HepG2 (cell line): ENCODE results near the gene PWP1. TPM values are rescaled to one million over a fixed set of nuclear protein-coding genes. Genes with fewer than 3 reads are reported as not detected.

Experiments used
- ATAC-seq: fragments of 200-7000 bp; cut with Tn5 transposase; 3 replicates; pipeline ENCODE4 v1.9.1; 2020; ENCODE audit warnings: mild to moderate bottlenecking, moderate library complexity
- BruUV-seq: library from RNA; stranded (reverse); fragments of 400-500 nt; replicated peaks from 2 replicates; lab custom pipeline; 2021; lab: Mats Ljungman, UMichigan
- CTCF ChIA-PET: fragments of 300-600 bp; formaldehyde crosslinking; extraction: SDS; loops from one replicate; lab custom pipeline; 2021; ENCODE audit warnings: low total read pairs, inconsistent platforms, low intra/inter-chr PET ratio; lab: Yijun Ruan, JAX
- POLR2A ChIA-PET: fragments of 350-600 bp; sonication (Branson Sonifier 250); formaldehyde crosslinking; loops from one replicate; lab custom pipeline; 2020; ENCODE audit warnings: antibody characterized with exemption, inconsistent platforms; lab: Yijun Ruan, JAX
- DNase-seq: peaks from one replicate; pipeline ENCODE4 v3.0.0-alpha.2; 2015; ENCODE audit warnings: low spot score
- FAIRE-seq: peaks from 3 replicates; lab custom pipeline; 2011; peaks lifted over from hg19 to GRCh38; lab: Jason Lieb, UNC
- H2AFZ ChIP-seq: one replicate; pipeline ENCODE4 v1.6.1; 2011; ENCODE audit warnings: low read length, inconsistent platforms
- H3K27ac ChIP-seq: fragments of 300-600 bp; 3 replicates; pipeline ENCODE4 v1.8.0; 2011; ENCODE audit warnings: mixed run types, mild to moderate bottlenecking, mixed read lengths, low read length, inconsistent platforms; ENCODE audit not compliant: insufficient read depth; ENCODE audit errors: extremely low read length
- H3K27me3 ChIP-seq, 2 experiments: fragments of 200-600 bp in 1 of 2; 2 replicates in 1 of 2; 3 replicates in 1 of 2; pipeline versions ENCODE4 v1.6.0 to v1.8.0; 2011; ENCODE audit warnings: low read length in 2 of 2, mild to moderate bottlenecking in 2 of 2, moderate library complexity in 2 of 2, inconsistent platforms in 1 of 2; ENCODE audit not compliant: insufficient read depth in 2 of 2, control insufficient read depth in 1 of 2
- H3K36me3 ChIP-seq, 2 experiments: fragments of 200-600 bp in 1 of 2; replicated peaks in 1 of 2; 2 replicates in 1 of 2; 3 replicates in 1 of 2; pipeline versions ENCODE4 v1.5.1 to v1.8.0; 2011; ENCODE audit warnings: low read length in 2 of 2, inconsistent platforms in 1 of 2; ENCODE audit not compliant: insufficient read depth in 2 of 2, control insufficient read depth in 1 of 2
- H3K4me1 ChIP-seq: 2 replicates; pipeline ENCODE4 v1.5.1; 2012; ENCODE audit warnings: low read length, inconsistent platforms; ENCODE audit not compliant: insufficient read depth
- H3K4me2 ChIP-seq: 2 replicates; pipeline ENCODE4 v1.6.0; 2011; ENCODE audit warnings: low read depth, low read length, inconsistent platforms
- H3K4me3 ChIP-seq, 3 experiments: fragments of 200-600 bp in 1 of 3; sonication (generic), shearing (Covaris generic) in 1 of 3; replicated peaks in 1 of 3; 2 replicates each; pipeline ENCODE4 v1.5.1; 2011 to 2016; ENCODE audit warnings: low read length in 3 of 3, inconsistent platforms in 2 of 3, low read depth in 2 of 3, mild to moderate bottlenecking in 2 of 3, control low read depth in 1 of 3, mixed read lengths in 1 of 3; ENCODE audit not compliant: insufficient read depth in 1 of 3
- H3K79me2 ChIP-seq: one replicate; pipeline ENCODE4 v1.6.1; 2011; ENCODE audit warnings: low read length, inconsistent platforms; ENCODE audit not compliant: insufficient read depth
- H3K9ac ChIP-seq: 2 replicates; pipeline ENCODE4 v1.6.0; 2011; ENCODE audit warnings: mild to moderate bottlenecking, low read depth, low read length, inconsistent platforms; ENCODE audit not compliant: insufficient read depth
- H3K9me3 ChIP-seq: 2 replicates; pipeline ENCODE4 v1.5.1; 2012; ENCODE audit warnings: mild to moderate bottlenecking, low read length
- H4K20me1 ChIP-seq: 2 replicates; pipeline ENCODE4 v1.6.0; 2011; ENCODE audit warnings: inconsistent platforms, mild to moderate bottlenecking, low read length, moderate library complexity; ENCODE audit not compliant: insufficient read depth
- ATF1 ChIP-seq: IDR thresholded peaks from 2 replicates; pipeline ENCODE4 v1.6.1; 2016; ENCODE audit warnings: mild to moderate bottlenecking, control low read depth
- CCAR2 ChIP-seq: fragments of 200-400 bp; formaldehyde crosslinking; optimal IDR thresholded peaks from 2 replicates; pipeline ENCODE3; 2018; ENCODE audit warnings: low read depth, mild to moderate bottlenecking, low read length, moderate library complexity
- EHMT2 ChIP-seq: fragments of 200-600 bp; sonication (generic); IDR thresholded peaks from 2 replicates; pipeline ENCODE4 v1.7.0; 2017; ENCODE audit warnings: antibody characterized with exemption, low read depth, low read length, borderline replicate concordance
- ELF3 ChIP-seq: IDR thresholded peaks from 2 replicates; pipeline ENCODE4 v1.6.1; 2016; ENCODE audit warnings: missing genetic modification reagents, missing compliant biosample characterization
- GABPB1 ChIP-seq: IDR thresholded peaks from 2 replicates; pipeline ENCODE4 v1.6.1; 2016; ENCODE audit warnings: mild to moderate bottlenecking, missing genetic modification reagents, moderate library complexity, missing compliant biosample characterization
- JARID2 ChIP-seq: sonication (generic); formaldehyde crosslinking; IDR thresholded peaks from 2 replicates; pipeline ENCODE4 v1.8.1; 2023; ENCODE audit warnings: missing genetic modification reagents, inconsistent platforms; ENCODE audit not compliant: insufficient replicate concordance
- NFYB ChIP-seq: sonication (generic); formaldehyde crosslinking; IDR thresholded peaks from 2 replicates; pipeline ENCODE4 v1.4.0; 2020; ENCODE audit warnings: missing genetic modification reagents
- NFYC ChIP-seq: IDR thresholded peaks from 2 replicates; pipeline ENCODE4 v1.6.1; 2016; ENCODE audit warnings: missing genetic modification reagents, missing compliant biosample characterization
- SAP130 ChIP-seq: IDR thresholded peaks from 2 replicates; pipeline ENCODE4 v1.6.1; 2016; ENCODE audit warnings: low read depth
- ZFP37 ChIP-seq: sonication (generic); formaldehyde crosslinking; IDR thresholded peaks from 2 replicates; pipeline ENCODE4 v1.4.0; 2020; ENCODE audit warnings: missing genetic modification reagents, borderline replicate concordance
- ZNF101 ChIP-seq: sonication (generic); formaldehyde crosslinking; IDR thresholded peaks from 2 replicates; pipeline ENCODE4 v1.4.0; 2020; ENCODE audit warnings: mild to moderate bottlenecking, low read depth, missing genetic modification reagents, borderline replicate concordance
- ZNF468 ChIP-seq: sonication (generic); formaldehyde crosslinking; IDR thresholded peaks from 2 replicates; pipeline ENCODE4 v1.8.0; 2022; ENCODE audit warnings: mild to moderate bottlenecking, moderate library complexity, missing genetic modification reagents
- ZNF746 ChIP-seq: sonication (generic); formaldehyde crosslinking; IDR thresholded peaks from 2 replicates; pipeline ENCODE4 v1.8.0; 2022; ENCODE audit warnings: mild to moderate bottlenecking, missing genetic modification reagents
- WGBS: methylation state at CpG from one replicate; pipeline ENCODE4 v1.1.6; 2017; ENCODE audit warnings: low lambda C conversion rate; 5-methylcytosine and 5-hydroxymethylcytosine counted together
- in situ Hi-C: cut with HindIII; loops from 2 replicates; pipeline ENCODE4 v1.10.0; 2017; ENCODE audit warnings: low pct_unique_long_range_greater_than_20kb; ENCODE audit not compliant: extremely low pct_ligation_motif_present
- intact Hi-C: fragments of 100-400 bp; cut with micrococcal nuclease; formaldehyde crosslinking; loops from one replicate; pipeline ENCODE4 v1.10.0; 2022; ENCODE audit not compliant: unreplicated experiment
- polyA plus RNA-seq, 8 experiments: library from polyadenylated mRNA; depleted of rRNA in 3 of 8; stranded (reverse) in 7 of 8; unstranded in 1 of 8; fragments of >200 nt; fragmentation: Illumina TruSeq in 4 of 8; extraction: Trizol in 4 of 8; gene quantifications; 2 replicates each; pipeline versions ENCODE4 v1.2.1 to v1.2.3, GENCODE V29; 2011 to 2016; ENCODE audit warnings: low read depth in 4 of 8, missing spikeins in 1 of 8, mixed read lengths in 1 of 8; ENCODE audit not compliant: insufficient read depth in 1 of 8
- total RNA-seq, 5 experiments: library from RNA; depleted of rRNA; stranded (reverse); fragments of >200 nt; fragmentation: Illumina TruSeq; extraction: Trizol; gene quantifications; 2 replicates each; pipeline ENCODE4 v1.2.3, GENCODE V29; 2016; ENCODE audit warnings: low read depth in 1 of 5
- TF ChIP-seq, protein P1 (sequence below): sonication (generic); formaldehyde crosslinking; IDR thresholded peaks from 2 replicates; pipeline ENCODE4 v1.4.0; 2020; ENCODE audit warnings: missing genetic modification reagents, mild to moderate bottlenecking, borderline replicate concordance
- TF ChIP-seq, protein P2 (sequence below): IDR thresholded peaks from 2 replicates; pipeline ENCODE4 v1.6.1; 2016; ENCODE audit warnings: missing compliant biosample characterization, missing genetic modification reagents, borderline replicate concordance
- TF ChIP-seq, protein P3 (sequence below): IDR thresholded peaks from 2 replicates; pipeline ENCODE4 v1.6.1; 2016; ENCODE audit warnings: control low read depth
- TF ChIP-seq, protein P4 (sequence below): sonication (generic); formaldehyde crosslinking; IDR thresholded peaks from 2 replicates; pipeline ENCODE4 v1.4.0; 2020; ENCODE audit warnings: missing genetic modification reagents
- TF ChIP-seq, protein P5 (sequence below): sonication (generic); formaldehyde crosslinking; IDR thresholded peaks from 2 replicates; pipeline ENCODE4 v1.5.1; 2020; ENCODE audit warnings: missing genetic modification reagents, mild to moderate bottlenecking, borderline replicate concordance

PWP1 gene
- total and polyA plus RNA-seq, 2 of the 13 experiments (the other 11 are each of a cell fraction or from before 2014, with no cell fraction given): 65.9 to 70.2 TPM

DNA sequence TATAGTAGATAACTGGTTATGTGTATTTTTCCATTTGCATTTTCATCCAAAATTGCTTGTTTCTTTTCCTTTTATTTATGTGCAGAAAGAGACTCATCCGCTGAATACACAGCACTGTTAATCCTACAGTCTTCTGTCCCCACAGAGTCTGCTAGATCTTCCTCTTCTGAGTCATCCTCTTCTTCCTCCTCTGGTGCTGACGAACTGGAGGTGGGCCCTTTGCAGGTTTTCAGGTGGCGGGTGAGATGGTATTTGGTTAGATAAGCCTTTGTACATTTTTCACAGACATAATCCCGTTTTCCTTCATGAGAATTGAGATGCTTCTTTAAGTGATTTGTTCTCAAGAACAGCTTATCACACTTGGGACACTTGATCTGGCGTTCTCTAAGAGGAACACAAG, 48.5 kb downstream of the PWP1 start:
- no TSS peak for BruUV-seq
- no peak overlapping the region for H3K4me2 ChIP-seq
- no peaks in the 10 kb centered on the region; the same call in 1 of the 2 replicates for H4K20me1 ChIP-seq
- in situ Hi-C loops (no loop called here), intact Hi-C loops (no loop called here)
- POLR2A ChIA-PET: no interaction called here
- no peaks in the 10 kb centered on the region for H3K4me1 ChIP-seq
- no peak overlapping the region for H3K9ac ChIP-seq
- H3K27me3 ChIP-seq: no peaks in the 10 kb centered on the region
- H3K27ac ChIP-seq: no peak overlapping the region
- ATAC-seq (no peak), FAIRE-seq (no peak), DNase-seq (no peak)
- no peaks in the 10 kb centered on the region for H3K79me2 ChIP-seq
- no peaks in the 10 kb centered on the region for H3K9me3 ChIP-seq
- 94% methylated on average over 5 of the region's 5 CpGs for WGBS
- no peak overlapping the region for H3K4me3 ChIP-seq
- no peak overlapping the region for H2AFZ ChIP-seq
- CTCF ChIA-PET: no interaction called here
- H3K36me3 ChIP-seq: peaks cover 16 to 49% of the 10 kb centered on the region in 2 experiments
- TF ChIP-seq SAP130 (CRISPR knock-in tag) (no peak), GABPB1 (CRISPR knock-in tag) (no peak), NFYB (CRISPR knock-in tag) (no peak), EHMT2 (no peak), ELF3 (CRISPR knock-in tag) (no peak), ZNF101 (CRISPR knock-in tag) (no peak), ZNF468 (no peak), NFYC (no peak), ZNF746 (CRISPR knock-in tag) (no peak), CCAR2 (no peak), ATF1 (no peak), JARID2 (CRISPR knock-in tag) (no peak), ZFP37 (CRISPR knock-in tag) (no peak)
- TF ChIP-seq, protein P1, sequence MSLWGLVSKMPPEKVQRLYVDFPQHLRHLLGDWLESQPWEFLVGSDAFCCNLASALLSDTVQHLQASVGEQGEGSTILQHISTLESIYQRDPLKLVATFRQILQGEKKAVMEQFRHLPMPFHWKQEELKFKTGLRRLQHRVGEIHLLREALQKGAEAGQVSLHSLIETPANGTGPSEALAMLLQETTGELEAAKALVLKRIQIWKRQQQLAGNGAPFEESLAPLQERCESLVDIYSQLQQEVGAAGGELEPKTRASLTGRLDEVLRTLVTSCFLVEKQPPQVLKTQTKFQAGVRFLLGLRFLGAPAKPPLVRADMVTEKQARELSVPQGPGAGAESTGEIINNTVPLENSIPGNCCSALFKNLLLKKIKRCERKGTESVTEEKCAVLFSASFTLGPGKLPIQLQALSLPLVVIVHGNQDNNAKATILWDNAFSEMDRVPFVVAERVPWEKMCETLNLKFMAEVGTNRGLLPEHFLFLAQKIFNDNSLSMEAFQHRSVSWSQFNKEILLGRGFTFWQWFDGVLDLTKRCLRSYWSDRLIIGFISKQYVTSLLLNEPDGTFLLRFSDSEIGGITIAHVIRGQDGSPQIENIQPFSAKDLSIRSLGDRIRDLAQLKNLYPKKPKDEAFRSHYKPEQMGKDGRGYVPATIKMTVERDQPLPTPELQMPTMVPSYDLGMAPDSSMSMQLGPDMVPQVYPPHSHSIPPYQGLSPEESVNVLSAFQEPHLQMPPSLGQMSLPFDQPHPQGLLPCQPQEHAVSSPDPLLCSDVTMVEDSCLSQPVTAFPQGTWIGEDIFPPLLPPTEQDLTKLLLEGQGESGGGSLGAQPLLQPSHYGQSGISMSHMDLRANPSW (CRISPR knock-in tag): no peak
- TF ChIP-seq, protein P2, sequence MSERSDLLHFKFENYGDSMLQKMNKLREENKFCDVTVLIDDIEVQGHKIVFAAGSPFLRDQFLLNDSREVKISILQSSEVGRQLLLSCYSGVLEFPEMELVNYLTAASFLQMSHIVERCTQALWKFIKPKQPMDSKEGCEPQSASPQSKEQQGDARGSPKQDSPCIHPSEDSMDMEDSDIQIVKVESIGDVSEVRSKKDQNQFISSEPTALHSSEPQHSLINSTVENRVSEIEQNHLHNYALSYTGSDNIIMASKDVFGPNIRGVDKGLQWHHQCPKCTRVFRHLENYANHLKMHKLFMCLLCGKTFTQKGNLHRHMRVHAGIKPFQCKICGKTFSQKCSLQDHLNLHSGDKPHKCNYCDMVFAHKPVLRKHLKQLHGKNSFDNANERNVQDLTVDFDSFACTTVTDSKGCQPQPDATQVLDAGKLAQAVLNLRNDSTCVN (CRISPR knock-in tag): no peak
- TF ChIP-seq, protein P3, sequence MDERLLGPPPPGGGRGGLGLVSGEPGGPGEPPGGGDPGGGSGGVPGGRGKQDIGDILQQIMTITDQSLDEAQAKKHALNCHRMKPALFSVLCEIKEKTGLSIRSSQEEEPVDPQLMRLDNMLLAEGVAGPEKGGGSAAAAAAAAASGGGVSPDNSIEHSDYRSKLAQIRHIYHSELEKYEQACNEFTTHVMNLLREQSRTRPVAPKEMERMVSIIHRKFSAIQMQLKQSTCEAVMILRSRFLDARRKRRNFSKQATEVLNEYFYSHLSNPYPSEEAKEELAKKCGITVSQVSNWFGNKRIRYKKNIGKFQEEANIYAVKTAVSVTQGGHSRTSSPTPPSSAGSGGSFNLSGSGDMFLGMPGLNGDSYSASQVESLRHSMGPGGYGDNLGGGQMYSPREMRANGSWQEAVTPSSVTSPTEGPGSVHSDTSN (CRISPR knock-in tag): no peak
- TF ChIP-seq, protein P4, sequence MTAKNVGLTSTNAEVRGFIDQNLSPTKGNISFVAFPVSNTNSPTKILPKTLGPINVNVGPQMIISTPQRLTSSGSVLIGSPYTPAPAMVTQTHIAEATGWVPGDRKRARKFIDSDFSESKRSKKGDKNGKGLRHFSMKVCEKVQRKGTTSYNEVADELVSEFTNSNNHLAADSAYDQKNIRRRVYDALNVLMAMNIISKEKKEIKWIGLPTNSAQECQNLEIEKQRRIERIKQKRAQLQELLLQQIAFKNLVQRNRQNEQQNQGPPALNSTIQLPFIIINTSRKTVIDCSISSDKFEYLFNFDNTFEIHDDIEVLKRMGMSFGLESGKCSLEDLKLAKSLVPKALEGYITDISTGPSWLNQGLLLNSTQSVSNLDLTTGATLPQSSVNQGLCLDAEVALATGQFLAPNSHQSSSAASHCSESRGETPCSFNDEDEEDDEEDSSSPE: no peak
- TF ChIP-seq, protein P5, sequence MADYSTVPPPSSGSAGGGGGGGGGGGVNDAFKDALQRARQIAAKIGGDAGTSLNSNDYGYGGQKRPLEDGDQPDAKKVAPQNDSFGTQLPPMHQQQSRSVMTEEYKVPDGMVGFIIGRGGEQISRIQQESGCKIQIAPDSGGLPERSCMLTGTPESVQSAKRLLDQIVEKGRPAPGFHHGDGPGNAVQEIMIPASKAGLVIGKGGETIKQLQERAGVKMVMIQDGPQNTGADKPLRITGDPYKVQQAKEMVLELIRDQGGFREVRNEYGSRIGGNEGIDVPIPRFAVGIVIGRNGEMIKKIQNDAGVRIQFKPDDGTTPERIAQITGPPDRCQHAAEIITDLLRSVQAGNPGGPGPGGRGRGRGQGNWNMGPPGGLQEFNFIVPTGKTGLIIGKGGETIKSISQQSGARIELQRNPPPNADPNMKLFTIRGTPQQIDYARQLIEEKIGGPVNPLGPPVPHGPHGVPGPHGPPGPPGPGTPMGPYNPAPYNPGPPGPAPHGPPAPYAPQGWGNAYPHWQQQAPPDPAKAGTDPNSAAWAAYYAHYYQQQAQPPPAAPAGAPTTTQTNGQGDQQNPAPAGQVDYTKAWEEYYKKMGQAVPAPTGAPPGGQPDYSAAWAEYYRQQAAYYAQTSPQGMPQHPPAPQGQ (CRISPR knock-in tag): no peak
